ENCODE results near the gene TNFRSF14. TPM values are rescaled to one million over a fixed set of nuclear protein-coding genes. Genes with fewer than 3 reads are reported as not detected.
"Not testable (repeated sequence)": the region's sequence is repeated elsewhere in the genome, so short reads cannot be mapped to it uniquely, and the experiment has no call there.

TNFRSF14 gene
- total RNA-seq, 2 experiments from 2014 or later, result 145 to 152 TPM

DNA sequence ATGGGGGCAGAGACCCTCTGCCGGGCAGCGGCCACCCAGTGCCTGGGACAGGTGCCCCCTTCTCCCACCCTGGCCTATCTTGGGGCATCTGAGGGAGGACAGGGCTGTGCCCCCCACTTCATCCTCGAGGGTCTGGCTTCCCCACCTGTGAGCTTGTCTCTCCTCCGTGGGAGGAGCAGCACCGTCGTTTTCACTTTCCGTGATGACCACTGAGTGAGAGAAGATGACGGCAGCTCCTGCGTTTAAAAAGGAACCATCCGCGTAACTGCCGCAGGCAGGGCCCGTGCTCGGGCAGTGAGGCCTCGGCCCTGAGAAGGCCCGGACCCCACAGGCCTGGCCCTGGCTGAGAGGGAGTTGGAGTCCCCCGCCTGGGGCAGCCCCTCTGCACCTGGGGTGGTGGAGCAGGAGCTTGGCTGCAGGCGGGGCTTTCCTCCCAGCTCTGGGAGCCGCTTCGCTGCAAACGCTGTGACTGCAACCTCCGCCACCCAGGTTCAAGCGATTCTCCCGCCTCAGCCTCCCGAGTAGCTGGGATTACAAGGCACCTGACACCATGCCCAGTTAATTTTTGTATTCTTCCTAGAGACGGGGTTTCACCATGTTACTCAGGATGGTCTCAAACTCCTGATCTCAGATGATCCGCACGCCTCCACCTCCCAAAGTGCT, 6.7 kb upstream of the TNFRSF14 start:
- intact Hi-C loops (cut with micrococcal nuclease), result loop anchor here (5.0 kb wide), 3 partner anchors 157 to 352 kb away; partner anchors contain the start of genes MORN1 and RER1
- POLR2A ChIA-PET, result interaction anchor here (1.3 to 4.6 kb wide), 4 partner anchors 20 to 49 kb away, joined by 4 to 65 read pairs (median 15); partner anchors contain the start of genes HES5 and PRXL2B
- H3K27me3 Mint-ChIP-seq, DNase-seq, H3K9me3 Mint-ChIP-seq, H3K36me3 Mint-ChIP-seq: not testable (repeated sequence)
- Mint-ChIP-seq H3K4me1 (ENCODE audit: low read depth) (peaks cover 24% of the 10 kb centered on the region), H3K27ac (peak overlapping the region; percentile 99), H3K4me3 (peak overlapping the region; percentile 80)
- CTCF ChIA-PET, result interaction anchor here (0.9 to 3.4 kb wide), 6 partner anchors 11 to 137 kb away, joined by 3 to 34 read pairs (median 12); partner anchors contain the start of genes PANK4 and PEX10

DNA sequence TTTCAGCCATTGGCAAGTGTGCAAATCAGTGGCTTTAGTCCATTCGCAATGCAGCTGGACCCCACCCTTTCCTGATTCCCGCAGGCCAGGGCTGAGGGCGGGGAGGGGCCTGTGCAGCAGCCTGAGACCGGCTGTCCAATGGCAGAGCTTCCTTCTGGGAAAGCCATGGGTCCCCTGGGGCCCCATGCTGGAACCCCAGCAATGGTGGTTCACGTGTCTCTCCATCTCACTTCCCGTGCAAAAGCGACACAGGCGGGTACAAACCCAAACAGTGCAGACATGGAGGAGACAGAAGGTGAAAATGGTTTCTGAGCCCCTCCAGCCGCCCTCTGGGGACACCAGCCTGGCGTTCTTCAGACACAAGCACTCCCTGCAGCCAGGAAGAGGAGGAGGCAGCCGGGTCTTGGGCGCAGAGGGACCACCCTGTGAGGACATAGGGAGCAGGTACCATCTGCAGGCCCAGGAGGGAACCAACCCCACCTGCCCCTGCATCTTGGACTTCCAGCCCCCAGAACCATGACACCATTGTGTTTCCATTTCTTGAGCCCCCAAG, 5.8 kb upstream of the TNFRSF14 start:
- H3K9me3 Mint-ChIP-seq; H3K36me3 Mint-ChIP-seq; CTCF ChIA-PET; DNase-seq; intact Hi-C loops (cut with micrococcal nuclease); H3K27me3 Mint-ChIP-seq; H3K4me3 Mint-ChIP-seq: not testable (repeated sequence)
- POLR2A ChIA-PET, result interaction anchor here (4.6 kb wide), 1 partner anchor 35 kb away, joined by 65 read pairs; the partner anchor contains the start of gene PRXL2B
- Mint-ChIP-seq H3K4me1 (ENCODE audit: low read depth) (peaks cover 32% of the 10 kb centered on the region), H3K27ac (peak overlapping the region; percentile 62)

DNA sequence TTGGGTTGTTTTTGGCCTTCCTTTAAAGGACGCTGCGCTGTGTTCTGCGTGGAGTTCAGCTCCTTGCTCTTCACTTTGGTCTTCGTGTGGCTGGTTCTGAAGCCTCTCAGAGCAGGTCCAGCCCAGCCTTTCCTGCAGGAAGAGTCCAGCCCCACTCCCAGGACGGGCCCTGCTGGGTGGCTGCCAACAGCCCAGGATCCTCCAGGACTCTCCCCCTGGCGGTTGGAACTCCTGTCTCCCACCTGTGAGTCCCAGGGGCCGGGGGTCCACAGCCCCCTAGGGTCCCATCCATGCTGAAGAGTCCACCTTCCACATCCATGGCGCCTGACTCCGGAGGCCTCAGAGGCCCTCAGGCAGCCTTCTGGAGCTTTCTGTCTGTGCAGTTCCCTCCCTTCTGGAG, 4.6 kb upstream of the TNFRSF14 start:
- POLR2A ChIA-PET; H3K36me3 Mint-ChIP-seq; CTCF ChIA-PET; DNase-seq; H3K9me3 Mint-ChIP-seq; H3K4me3 Mint-ChIP-seq; intact Hi-C loops (cut with micrococcal nuclease); H3K27me3 Mint-ChIP-seq: not testable (repeated sequence)
- H3K27ac Mint-ChIP-seq, result peak overlapping the region; percentile 66
- H3K4me1 Mint-ChIP-seq (ENCODE audit: low read depth), result peaks cover 34% of the 10 kb centered on the region

DNA sequence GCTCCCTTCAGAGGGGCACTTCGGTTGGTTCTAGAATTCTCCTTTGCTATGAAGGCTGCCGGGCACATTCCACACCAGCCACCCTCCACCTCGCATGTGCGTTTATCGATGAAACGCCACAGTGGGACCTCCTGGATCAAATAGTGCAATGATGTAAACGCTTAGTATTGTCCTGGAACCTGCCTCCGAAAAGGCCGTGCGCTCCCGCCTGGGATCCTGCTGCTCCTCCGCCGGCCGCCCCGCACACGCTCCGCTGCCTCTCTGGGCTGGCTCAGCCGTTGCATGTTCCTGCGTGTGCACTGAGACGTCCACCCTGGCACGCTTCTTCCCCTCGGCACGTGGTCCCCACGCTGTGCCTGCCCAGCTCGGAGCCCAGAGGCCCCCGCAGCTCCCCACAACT, 4.0 kb upstream of the TNFRSF14 start:
- DNase-seq, result no peak
- H3K4me3 Mint-ChIP-seq, result no peak overlapping the region
- peaks cover 14% of the 10 kb centered on the region for H3K36me3 Mint-ChIP-seq
- ChIA-PET POLR2A (no interaction called here), CTCF (no interaction called here)
- H3K9me3 Mint-ChIP-seq, result no peaks in the 10 kb centered on the region
- H3K4me1 Mint-ChIP-seq (ENCODE audit: low read depth), result peaks cover 34% of the 10 kb centered on the region
- H3K27me3 Mint-ChIP-seq, result no peaks in the 10 kb centered on the region
- intact Hi-C loops (cut with micrococcal nuclease), result no loop called here
- no peak overlapping the region for H3K27ac Mint-ChIP-seq

DNA sequence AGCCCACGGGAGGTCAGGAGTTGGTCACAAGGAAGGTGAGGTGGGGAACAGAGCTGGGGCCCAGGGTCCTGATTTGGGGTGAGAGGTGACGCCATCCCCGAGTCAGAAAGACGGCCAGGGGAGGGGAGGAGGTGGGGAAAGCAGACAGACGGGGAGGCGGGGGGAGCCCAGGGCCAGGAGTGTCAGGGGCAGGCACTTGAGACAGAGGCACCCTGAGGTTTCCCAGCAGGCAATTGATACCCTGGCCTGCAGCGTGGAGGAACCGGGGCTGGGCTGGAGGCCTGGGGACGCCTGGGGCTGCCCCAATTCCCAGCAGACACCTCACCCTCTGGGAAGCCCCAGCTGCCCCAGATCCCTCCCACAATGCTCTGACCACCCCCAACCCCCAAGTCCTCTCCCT, 3.1 kb upstream of the TNFRSF14 start:
- H3K4me3 Mint-ChIP-seq; DNase-seq; H3K9me3 Mint-ChIP-seq; POLR2A ChIA-PET; CTCF ChIA-PET; H3K27me3 Mint-ChIP-seq; intact Hi-C loops (cut with micrococcal nuclease); H3K27ac Mint-ChIP-seq: not testable (repeated sequence)
- peaks cover 17% of the 10 kb centered on the region for H3K36me3 Mint-ChIP-seq
- peaks cover 37% of the 10 kb centered on the region for H3K4me1 Mint-ChIP-seq (ENCODE audit: low read depth)

DNA sequence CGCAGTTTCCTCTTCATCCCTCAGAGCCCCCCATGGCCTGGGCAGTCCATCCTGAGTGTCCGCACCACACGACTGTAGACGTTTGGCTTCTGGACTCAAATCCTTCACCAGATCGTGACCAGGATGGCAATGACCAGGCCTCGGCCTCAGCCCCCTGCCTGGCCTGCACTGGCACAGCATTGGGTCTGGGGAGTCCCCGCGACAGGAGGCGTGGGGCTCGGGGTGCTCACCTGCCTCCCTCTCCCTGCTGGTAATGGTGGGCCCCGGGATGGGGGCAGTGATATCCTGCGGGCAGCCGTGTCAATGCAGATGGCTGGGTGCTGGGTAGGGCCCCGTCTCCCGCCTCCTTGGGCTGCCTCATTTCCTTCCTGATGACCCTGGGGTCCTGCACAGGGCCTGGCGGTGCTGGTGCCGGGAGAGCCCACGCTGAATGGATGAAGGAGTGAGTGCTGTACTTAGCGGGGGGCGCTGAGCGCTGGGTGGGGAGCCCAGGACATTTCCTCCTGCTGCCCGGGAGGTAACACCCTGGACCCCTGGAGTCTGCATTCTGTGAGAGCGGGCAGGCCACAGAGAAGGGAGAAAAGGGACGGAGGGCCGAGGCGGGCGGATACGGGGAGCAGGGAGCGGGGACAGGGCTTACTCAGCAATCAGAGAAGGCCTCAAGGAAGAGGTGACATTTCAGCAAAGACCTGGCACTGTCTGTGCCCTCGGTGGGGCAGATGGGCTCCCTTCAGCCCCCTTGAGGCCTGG, 2.1 kb upstream of the TNFRSF14 start:
- H3K4me3 Mint-ChIP-seq, result peak overlapping the region; percentile 99
- H3K27ac Mint-ChIP-seq, result peak overlapping the region; percentile 99
- H3K27me3 Mint-ChIP-seq, result no peaks in the 10 kb centered on the region
- POLR2A ChIA-PET, result interaction anchor here (3.8 kb wide), 1 partner anchor 31 kb away, joined by 67 read pairs; the partner anchor contains the start of gene PRXL2B
- peaks cover 39% of the 10 kb centered on the region for H3K4me1 Mint-ChIP-seq (ENCODE audit: low read depth)
- no peak for DNase-seq
- H3K36me3 Mint-ChIP-seq, result peaks cover 24% of the 10 kb centered on the region
- H3K9me3 Mint-ChIP-seq, result no peaks in the 10 kb centered on the region
- CTCF ChIA-PET, result interaction anchor here (0.7 kb wide), 1 partner anchor 233 kb away, joined by 4 read pairs; no protein-coding TSS in a partner anchor
- intact Hi-C loops (cut with micrococcal nuclease), result no loop called here

DNA sequence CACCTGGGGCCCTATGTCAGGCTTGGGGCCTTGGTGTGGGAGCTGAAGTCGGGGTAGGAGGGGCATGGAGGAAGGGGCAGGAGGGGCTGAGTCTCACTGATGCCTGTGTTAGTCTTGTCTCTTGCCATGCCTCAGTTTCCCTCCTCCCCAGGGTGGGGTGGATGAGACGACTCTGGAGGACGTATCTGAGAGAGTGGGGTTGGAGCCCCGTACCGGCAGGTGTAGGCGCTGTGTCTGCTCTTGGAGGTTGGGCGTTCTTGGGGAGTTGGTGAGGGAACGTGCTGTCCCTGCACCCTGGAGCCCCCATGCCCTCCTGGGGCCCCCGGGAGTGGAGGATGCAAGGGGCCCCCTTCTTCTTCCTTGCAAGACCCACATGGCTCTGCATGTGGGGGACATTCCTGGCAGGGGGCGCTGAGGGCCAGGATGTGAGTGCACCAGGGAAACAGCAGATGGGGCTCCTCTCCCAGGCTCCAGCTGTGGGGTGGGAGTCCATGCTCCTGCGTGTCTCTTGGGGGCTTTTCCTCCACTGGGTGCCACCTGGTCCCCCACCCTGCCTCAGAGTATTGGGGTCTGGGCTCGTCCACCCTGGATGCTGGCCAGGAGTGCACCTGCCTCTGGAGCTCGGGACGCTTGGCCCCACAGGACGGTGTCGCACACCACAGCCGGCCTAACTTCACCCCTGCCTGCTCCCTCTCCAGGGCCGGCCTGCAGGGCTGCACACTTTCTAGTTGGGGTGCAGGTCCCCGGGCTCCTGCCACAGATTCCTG, 1.4 kb upstream of the TNFRSF14 start:
- Mint-ChIP-seq H3K27ac (peak overlapping the region; percentile 99), H3K4me1 (ENCODE audit: low read depth) (peaks cover 34% of the 10 kb centered on the region), H3K4me3 (peak overlapping the region; percentile 99), H3K27me3 (no peaks in the 10 kb centered on the region), H3K36me3 (peaks cover 25% of the 10 kb centered on the region), H3K9me3 (no peaks in the 10 kb centered on the region)
- CTCF ChIA-PET, result interaction anchor here (0.7 to 2.7 kb wide), 4 partner anchors 14 to 232 kb away, joined by 3 to 18 read pairs (median 4); partner anchors contain the start of gene PRXL2B
- POLR2A ChIA-PET, result interaction anchor here (2.8 to 3.8 kb wide), 3 partner anchors 23 to 30 kb away, joined by 15 to 67 read pairs (median 28); partner anchors contain the start of genes PANK4 and PRXL2B
- DNase-seq, result peak; percentile 67
- intact Hi-C loops (cut with micrococcal nuclease), result no loop called here

DNA sequence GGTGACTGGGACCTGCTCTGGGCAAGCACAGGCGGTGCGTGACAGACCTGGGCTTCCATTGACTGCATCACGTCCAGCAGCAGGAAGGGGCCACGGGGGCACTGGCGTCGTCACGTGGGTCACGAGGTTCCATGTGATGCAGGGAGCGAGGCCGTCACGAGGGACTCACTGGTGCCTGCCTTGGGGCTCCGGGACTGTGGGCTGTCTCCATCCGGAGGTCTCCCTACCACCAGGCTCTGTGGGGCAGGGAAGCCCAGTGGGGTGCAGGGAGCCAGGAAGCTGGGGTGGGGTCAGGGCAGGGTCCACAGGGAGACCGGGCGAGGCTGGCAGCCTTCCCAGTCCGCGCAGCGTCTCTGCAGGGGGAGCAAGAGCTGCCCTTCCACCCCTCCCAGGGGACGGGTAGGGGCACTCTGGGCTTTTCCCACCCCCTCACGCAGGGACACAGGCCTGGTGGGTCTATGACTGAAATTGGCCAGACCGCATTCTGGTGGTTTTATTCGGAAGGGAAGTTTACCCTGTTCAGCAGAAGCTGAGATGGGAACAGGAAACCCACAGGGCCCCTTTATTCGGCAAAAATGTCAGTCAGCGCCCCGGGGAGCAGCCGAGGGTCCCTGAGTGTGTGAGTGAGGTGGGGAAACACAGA, 416 bp upstream of the TNFRSF14 start:
- H3K27me3 Mint-ChIP-seq, result no peaks in the 10 kb centered on the region
- CTCF ChIA-PET, result interaction anchor here (1.0 to 2.7 kb wide), 12 partner anchors 8 to 361 kb away, joined by 3 to 18 read pairs (median 5); partner anchors contain the start of genes FAAP20, PANK4, PEX10 and PRXL2B
- no peaks in the 10 kb centered on the region for H3K9me3 Mint-ChIP-seq
- peaks cover 25% of the 10 kb centered on the region for H3K36me3 Mint-ChIP-seq
- intact Hi-C loops (cut with micrococcal nuclease), result loop anchor here (1.0 kb wide), 3 partner anchors 7 to 31 kb away; partner anchors contain the start of gene PRXL2B
- peak overlapping the region; percentile 99 for H3K27ac Mint-ChIP-seq
- H3K4me3 Mint-ChIP-seq, result peak overlapping the region; percentile 99
- H3K4me1 Mint-ChIP-seq (ENCODE audit: low read depth), result peaks cover 33% of the 10 kb centered on the region
- POLR2A ChIA-PET, result interaction anchor here (0.6 to 3.8 kb wide), 16 partner anchors 9 to 140 kb away, joined by 3 to 67 read pairs (median 4); partner anchors contain the start of genes PANK4 and PRXL2B
- peak; percentile 91 for DNase-seq

DNA sequence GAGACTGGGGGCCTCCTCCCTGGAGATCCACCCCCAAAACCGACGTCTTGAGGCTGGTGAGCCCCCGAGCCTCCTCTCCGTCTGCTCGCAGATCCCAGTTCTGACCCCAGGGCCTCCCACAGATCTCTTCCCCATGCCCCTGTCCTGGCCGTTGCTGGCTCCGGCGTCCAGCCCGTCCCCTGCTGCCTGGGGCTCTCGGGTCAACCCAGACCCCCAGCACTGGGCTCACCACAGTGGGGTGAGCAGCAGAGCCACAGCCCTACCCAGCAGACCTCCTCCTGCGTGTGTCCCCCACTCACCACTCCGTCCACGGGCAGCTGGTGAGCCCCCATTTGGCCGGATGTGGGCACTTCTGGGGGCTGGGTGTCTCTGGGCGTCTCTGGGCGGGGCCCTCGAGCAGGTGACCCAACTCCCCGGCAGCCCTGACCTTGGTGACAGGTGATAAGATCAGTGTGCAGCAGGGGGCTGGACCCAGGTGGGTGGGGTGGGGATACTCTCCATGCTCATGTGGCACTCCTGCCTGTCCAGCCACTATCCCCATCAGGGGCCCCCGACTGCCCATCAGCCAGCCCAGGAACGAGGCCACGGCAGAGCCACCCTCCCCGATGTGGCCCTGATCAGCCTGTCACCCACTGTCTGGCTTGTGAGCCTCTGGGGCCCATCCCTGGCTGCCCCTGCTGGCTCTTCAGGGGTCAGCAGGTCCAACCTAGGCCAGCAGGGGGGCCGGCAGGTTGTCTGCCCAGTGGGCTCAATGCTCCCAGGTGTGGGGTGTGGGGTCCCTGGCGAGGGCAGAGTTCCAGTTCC, 709 bp downstream of the TNFRSF14 start:
- Mint-ChIP-seq H3K27ac (peak overlapping the region; percentile 99), H3K36me3 (peaks cover 22% of the 10 kb centered on the region), H3K27me3 (no peaks in the 10 kb centered on the region), H3K4me1 (ENCODE audit: low read depth) (peaks cover 34% of the 10 kb centered on the region), H3K4me3 (peak overlapping the region; percentile 99), H3K9me3 (no peaks in the 10 kb centered on the region)
- DNase-seq, result peak; percentile 59
- ChIA-PET POLR2A (interaction anchor here (0.9 to 3.8 kb wide), 14 partner anchors 8 to 141 kb away, joined by 3 to 67 read pairs (median 4); partner anchors contain the start of genes PANK4 and PRXL2B), CTCF (interaction anchor here (1.0 to 2.7 kb wide), 10 partner anchors 9 to 362 kb away, joined by 3 to 18 read pairs (median 5); partner anchors contain the start of genes FAAP20, PANK4 and PEX10)
- intact Hi-C loops (cut with micrococcal nuclease), result loop anchor here (1.0 kb wide), 3 partner anchors 9 to 29 kb away; partner anchors contain the start of gene PRXL2B

All from activated CD4-positive, alpha-beta memory T cell treated with anti-CD3 and anti-CD28 coated beads for 36 hours (primary cell).